Neural cell (in vitro differentiated cells): ENCODE results near the gene SSUH2.

Experiments used
- CTCF ChIP-seq: fragments of 450-650 bp; IDR thresholded peaks from 2 replicates; pipeline ENCODE4 v1.5.1; 2014; ENCODE audit warnings: antibody characterized with exemption, mild to moderate bottlenecking, moderate library complexity; ENCODE audit not compliant: poor library complexity, severe bottlenecking
- EP300 ChIP-seq: fragments of 450-650 bp; conservative IDR thresholded peaks from 2 replicates; pipeline ENCODE4 v1.6.1; 2014; ENCODE audit warnings: antibody characterized with exemption, mild to moderate bottlenecking, moderate library complexity; ENCODE audit not compliant: poor library complexity, severe bottlenecking
- EZH2 ChIP-seq: fragments of 200-600, 300-800 bp; shearing (Covaris generic), sonication (generic); IDR thresholded peaks from 2 replicates; pipeline ENCODE4 v1.6.1; 2014; ENCODE audit warnings: antibody characterized with exemption, low read length, borderline replicate concordance, mild to moderate bottlenecking; ENCODE audit not compliant: insufficient read depth, poor library complexity, severe bottlenecking
- POLR2AphosphoS5 ChIP-seq: IDR thresholded peaks from 2 replicates; pipeline ENCODE4 v1.6.1; 2012
- REST ChIP-seq: IDR thresholded peaks from 2 replicates; pipeline ENCODE4 v1.6.1; 2012; ENCODE audit warnings: borderline replicate concordance
- TAF1 ChIP-seq: IDR thresholded peaks from 2 replicates; pipeline ENCODE4 v1.6.1; 2012; ENCODE audit warnings: low read depth

- TF ChIP-seq EZH2 (no peak), CTCF (no peak), EP300 (no peak), POLR2AphosphoS5 (no peak), TAF1 (no peak), REST (no peak)
Measured at GRCh38 chr3:8574670-8575322, 69.8 kb downstream of the SSUH2 start.
